CD4-positive, alpha-beta T cell treated with Interleukin-2 at 100 ng/mL for 4 hours (primary cell): Measurements from ENCODE around the gene SLC25A10.

Experiments
- DNase-seq: peaks from one replicate; pipeline ENCODE4 v3.0.0-alpha.2; 2020; ENCODE audit warnings: low spot score

The SLC25A10 gene, protein sequence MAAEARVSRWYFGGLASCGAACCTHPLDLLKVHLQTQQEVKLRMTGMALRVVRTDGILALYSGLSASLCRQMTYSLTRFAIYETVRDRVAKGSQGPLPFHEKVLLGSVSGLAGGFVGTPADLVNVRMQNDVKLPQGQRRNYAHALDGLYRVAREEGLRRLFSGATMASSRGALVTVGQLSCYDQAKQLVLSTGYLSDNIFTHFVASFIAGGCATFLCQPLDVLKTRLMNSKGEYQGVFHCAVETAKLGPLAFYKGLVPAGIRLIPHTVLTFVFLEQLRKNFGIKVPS

DNA sequence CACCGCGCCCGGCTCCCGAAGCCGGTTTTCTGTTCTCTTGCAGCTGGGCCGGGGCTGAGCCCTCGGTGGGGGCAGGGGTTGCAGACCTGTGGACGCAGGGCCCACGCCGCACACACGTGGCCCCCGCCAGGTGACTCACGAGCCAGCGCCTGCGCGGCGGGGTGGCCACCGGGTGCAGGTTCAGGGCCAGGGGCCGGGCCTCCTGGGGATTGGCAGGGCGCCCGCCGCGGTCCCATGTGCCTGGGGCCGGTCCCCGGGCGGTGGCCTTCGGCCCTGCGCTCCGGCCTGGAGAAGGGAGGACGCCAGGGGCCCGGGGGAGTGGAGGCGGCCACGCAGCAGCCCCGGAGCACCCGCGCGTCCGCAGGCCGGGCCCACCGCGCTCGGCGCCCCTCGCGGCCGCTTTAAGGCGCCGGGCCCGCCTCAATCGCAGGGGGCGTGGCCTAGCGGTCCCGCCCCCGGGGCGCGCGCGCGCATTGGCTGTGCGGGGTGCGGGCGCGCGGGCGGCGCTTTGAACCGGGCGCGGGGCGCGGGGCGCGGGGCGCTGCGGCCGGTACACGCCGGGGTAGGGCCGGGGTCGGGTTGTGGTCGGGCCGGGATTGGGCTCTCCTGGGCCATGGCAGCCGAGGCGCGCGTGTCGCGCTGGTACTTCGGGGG lies at the start of gene SLC25A10:
Gene SLC25A10, plus strand, starts transcription at position 471 of the 654 bp plus-strand sequence. Its CDS starts 143 bp downstream, at position 614.
- peak; percentile 77 for DNase-seq

DNA sequence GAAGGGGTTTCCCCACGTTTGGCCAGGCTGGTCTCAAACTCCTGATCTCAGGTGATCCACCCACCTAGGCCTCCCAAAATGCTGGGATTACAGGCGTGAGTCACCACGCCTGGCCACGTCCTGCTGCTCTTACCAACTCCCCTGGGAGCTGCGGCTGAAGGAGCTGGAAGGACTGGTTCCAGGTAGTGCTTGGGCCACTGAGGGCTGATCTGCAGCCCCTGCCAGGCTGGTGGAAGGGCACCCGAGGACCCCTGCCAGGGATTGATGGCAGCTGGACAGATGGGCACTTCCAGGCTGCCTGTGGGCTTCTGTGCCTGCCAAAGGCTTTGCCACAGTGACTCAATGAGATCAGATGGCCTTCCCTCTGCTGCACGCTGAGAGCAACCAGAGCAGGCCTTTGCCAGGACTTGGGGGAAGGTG lies 48.0 kb upstream of the SLC25A10 start:
- DNase-seq, result no peak

DNA sequence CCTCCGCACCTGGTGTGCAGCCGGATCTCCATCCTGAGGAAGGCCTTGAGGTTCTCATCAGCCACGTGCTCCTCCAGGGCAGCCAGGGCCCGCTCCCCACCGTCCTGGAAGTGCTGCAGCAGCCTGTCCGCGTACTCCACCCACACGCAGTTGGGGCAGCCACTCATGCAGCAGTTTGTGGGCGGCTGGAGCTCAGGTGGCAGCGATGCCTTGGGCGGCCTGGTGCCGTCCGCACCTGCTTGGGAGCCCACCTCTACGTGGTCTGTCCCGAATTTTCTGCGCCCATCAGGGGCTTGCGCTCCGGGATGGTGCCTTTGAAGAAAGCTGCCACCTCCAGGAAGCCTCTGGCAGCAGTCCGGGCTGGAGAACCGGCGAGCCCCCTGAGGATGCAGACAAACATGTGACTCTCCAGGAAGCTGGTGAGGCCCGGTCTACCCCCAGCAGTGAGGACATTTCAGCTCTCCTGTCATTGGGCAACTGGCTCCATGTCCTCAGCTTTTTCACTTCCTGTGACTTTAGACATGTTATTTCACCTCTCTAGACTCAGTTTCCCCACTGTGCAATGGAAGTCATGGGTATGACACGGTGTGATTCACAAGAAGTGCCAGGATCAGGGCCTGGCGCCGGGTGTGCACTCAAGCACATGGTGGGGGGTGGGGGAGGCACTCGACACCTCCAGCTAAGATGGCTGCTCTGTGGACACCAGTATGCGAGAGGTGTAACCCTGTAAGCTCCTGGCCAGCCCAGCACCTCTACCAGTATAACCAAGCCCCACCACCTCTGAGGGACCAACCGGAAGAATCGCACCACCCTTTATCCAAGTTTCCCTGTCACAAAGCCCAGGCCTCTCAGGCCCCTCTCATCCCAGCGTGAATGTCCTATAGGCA lies 46.6 kb upstream of the SLC25A10 start:
- peak; percentile 19 for DNase-seq

DNA sequence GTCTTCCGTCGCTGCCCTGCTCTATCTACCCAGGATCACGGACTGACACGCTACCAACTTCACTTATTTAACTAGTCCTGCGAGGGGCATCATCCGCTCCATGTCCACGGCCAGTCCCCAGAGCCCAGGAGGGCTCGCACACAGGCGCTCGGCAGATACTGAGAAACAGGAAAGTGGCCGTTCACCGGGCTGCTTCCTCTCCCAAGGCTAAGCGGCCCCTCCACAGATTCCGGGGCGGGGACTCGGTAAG lies 46.1 kb upstream of the SLC25A10 start:
- DNase-seq, result no peak

DNA sequence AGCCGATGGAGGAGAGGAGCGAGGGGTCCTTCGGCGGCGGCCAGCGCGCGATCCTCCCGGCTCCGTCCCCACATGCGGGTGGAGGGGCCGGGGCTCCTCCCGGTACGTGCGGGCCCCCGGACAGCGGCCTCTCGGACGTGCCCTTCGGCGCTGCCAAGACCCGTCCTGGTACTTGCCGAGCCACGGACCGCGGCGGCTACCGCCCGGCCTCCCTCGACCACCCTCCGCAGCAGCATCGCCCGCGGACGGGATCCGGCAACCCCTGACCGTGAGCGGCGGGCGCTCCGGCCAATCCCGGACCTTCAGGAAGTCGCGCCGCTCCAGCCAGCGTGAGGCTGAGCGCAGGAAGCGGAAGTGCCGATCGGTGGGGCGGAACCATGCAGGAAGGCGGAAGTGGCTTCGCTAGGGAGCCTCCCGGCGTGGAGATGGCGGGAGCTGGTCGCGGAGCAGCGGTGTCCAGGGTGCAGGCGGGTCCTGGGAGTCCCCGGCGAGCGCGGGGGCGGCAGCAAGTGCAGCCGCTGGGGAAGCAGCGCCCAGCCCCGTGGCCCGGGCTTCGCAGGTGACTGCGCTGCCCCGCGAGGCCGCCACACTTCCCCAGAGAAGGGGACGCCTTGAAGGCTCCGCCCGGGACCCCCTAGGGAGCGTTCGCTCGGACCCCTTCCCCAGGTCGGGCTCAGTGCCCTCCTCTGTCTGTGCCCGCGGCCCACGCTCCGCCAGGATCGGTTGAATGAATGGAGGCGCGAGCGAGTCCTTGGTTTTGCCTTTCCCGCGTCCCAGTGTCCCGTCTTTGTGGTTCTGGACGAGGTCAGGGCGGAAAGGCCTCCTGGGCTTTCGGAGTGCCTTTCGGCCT lies 45.5 kb upstream of the SLC25A10 start, which contains the start of the genes CCDC137 and OXLD1:
Gene CCDC137, plus strand, starts transcription at position 396 of the 850 bp plus-strand sequence. Its CDS starts 30 bp downstream, at position 426.
Gene OXLD1, minus strand, starts transcription at position 264 of the 850 bp plus-strand sequence. Its CDS starts 28 bp downstream, at position 236.
- DNase-seq, result peak; percentile 91

DNA sequence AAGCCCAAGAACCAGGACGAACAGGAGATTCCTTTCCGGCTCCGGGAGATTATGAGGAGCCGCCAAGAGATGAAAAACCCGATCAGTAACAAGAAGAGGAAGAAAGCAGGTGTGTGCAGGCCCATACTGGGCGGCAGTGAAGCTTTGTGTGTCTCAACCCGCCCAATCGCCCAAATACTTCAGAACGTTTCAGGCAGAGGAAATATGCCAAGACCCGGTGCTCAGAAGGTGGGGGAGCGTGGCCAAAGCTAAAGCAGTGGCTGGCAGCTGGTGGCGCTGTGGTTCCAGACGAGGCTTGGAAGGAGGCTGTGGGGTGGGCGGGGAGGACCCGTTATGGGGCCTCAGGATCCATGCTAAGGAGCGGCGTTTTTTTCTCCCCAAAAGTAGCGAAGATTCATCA lies 44.3 kb upstream of the SLC25A10 start:
- DNase-seq, result no peak

DNA sequence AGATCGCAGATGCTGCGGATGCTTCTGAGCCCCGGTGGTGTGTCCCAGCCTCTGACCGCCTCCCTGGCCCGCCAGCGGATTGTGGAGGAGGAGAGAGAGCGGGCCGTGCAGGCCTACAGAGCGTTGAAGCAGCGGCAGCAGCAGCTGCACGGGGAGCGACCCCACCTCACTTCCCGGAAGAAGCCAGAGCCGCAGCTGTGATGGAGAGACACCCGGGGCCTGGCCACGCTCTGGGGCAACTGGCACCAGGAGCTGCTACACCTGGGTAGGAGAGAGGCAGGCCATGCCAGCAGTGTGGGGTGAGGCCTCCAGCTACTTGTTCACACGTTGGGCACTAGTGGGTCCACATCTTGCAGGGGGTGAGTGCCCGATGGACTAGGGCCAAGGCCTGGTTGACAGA lies 39.6 kb upstream of the SLC25A10 start:
- DNase-seq, result no peak

DNA sequence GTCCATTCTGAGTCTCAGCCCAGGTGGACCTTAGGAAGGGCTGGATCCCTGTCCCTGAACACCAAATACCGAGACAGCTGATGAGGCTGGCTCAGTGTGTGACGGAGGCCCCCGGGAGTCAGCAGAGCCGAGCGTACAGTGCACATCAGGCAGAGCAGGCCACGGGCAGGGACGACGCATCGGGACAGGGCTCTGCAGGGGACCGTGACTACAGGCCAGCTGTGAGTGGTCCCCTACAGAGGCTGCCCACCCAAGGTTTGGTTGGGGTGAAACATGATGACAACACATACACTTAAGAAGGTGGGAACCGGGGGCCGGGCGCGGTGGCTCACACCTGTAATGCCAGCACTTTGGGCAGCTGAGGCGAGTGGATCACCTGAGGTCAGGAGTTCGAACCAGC lies 39.1 kb upstream of the SLC25A10 start:
- no peak for DNase-seq

DNA sequence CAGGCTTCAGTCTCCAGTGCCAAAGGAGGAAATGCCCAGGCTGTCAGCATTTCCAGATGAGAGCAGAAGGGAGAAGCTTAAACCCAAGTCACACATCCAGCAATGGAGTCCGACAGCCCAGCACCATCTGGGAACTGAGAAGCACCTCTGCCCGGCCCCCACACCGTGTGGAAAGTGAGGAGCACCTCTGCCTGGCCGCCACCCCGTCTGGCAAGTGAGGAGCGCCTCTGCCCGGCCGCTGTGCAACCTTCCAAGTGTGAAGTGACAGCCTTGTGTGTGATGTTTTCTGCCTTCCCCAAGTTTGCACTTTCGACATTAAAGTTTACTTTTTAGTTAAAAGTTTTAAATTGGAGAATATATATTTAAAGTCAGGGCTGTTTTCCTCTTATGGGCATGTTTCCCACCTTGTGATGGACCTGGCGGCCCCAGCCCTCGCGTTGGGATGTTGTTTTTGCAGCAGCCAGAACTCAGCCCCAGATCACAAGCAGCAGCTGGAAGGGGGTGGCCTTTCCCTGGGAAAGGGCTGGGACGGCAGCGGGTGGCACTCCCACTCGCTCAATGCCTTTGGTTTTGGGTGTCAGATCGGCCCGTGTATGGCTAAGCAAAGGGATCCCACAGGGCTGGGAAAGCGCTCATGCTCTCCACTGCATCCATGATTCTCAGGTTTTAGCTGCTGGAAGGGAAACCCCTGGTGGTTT lies 38.4 kb upstream of the SLC25A10 start:
- DNase-seq, result no peak

DNA sequence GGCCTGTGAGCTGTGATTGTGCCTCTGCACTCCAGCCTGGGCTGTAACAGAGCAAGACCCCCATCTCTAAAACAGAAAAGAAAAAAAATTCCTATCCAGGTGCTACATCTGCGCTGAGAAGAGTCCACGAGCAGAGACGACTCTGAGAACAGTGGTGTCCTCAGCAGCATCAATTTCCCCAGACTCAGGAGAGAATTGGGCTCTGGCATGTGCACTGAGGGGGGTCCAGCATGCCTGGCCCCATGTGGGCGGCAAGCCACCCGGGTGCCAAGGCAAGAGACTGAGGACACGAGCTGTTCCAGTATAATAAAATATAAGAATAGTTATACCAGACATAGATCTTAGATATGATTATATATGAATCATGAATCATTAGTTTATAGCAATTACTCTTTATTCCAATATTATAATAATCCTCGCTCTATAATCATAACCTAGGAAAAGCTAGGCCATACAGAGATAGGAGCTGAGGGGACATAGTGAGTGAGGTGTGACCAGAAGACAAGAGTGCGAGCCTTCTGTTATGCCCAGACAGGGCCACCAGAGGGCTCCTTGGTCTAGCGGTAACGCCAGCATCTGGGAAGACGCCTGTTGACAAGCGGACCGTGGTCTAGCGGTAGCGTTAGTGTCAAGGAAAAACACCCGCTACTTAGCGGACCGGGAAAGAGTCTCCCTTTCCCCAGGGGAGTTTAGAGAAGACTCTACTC lies 36.4 kb upstream of the SLC25A10 start:
- DNase-seq, result peak; percentile 43

DNA sequence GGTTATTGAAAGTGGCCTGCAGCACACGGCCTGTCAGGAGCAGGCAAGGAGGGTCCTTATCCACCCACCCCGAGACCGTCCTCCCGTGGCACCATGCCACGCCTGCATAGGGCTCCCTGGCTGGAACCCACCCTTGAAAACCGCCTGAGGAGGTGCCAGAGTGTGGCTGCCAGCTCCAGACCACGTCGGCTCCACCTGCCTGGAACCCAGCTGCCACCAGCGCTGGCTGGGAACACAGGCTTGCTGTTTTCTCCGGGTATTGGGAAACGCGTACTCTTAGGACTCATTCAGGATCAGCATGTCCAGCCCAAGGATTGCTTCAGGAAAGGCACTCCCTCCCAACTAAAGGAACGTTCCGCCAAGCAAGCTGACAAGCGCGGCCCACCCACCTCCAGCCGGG lies 35.2 kb upstream of the SLC25A10 start:
- no peak for DNase-seq

DNA sequence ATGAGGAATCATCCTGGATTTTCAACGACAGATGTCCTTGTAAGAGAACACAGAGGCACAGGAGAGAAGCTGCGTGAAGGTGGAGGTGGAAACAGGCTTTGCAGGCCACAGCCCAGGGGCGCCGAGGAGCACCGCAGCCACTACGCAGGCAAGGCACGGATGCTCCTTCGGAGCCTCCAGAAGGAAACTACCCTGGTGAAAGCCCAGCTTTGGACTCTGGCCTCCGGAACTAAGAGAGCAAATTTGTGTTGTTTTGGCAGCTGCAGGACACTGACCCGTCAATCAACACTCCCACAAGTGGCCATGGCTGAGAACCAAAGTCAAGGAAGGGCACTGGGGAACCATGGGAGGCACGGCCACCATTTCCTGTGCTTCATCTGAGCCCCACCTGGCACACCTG lies 31.9 kb upstream of the SLC25A10 start:
- no peak for DNase-seq

DNA sequence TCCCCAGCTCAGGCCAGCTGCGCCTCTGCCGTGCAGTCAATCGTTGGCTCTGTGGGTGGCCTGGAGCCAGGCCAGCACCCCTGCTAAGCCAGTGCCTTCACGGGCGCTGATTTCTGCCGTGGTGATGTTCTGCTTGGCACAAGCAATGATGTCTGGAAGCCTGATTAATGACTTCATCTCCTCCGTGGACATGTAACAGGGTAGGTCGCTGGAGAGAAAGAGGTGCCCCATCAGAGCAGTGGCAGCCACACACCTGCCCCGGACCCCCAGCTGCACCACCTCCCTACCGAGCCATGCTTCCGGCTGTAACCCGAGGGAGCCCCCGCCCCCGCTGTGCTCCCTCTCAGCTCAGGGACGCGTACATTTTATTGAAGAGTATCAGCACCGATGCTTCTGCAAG lies 30.4 kb upstream of the SLC25A10 start:
- DNase-seq, result no peak

DNA sequence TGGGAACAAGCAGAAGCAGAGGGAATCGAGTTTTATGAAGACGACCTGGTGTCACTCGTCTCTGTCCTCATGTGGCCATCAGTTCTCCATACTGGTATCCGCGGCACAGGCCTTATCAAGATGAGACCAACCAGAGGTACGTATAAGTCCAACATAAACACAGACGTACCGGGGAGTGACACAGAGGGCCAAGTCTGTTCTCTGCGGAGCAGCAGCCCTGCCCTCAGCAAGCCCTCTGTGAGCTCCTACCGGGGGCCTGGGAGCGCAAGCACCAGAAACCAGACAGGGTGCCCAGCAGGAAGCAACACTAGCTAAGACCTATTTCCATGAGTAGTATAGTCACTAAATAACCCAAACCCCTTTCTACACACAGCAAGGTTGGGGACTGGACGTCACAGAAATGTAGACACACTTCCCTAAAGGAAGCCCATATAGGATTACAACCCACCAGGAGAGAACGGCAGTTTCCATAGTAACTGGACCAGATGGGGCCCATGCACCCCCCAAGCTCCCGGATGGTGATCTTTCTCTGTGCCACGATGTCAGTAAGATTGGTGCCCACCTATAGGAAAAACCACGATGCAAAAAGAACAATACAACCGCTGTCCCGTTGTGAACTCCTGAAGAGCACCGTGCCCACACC lies 29.4 kb upstream of the SLC25A10 start:
- DNase-seq, result no peak

DNA sequence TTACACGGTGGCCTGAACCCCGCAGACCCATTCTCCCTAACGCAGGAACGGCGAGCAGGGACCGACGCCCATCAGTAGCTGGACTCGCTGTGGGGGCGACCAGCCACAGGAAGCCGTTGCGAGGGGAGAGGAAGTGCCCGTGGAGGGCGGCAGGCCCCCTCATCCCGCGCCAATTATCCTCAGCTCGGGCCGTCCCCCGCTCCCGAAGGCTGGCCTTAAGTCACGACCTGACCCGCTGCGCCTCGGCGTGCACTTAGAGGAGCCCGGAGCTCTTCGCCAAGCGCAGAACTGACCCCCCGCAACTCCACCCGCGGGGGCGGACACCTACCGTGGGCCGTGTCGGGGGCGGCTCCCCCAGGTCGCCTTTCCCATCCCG lies 28.9 kb upstream of the SLC25A10 start:
- no peak for DNase-seq

DNA sequence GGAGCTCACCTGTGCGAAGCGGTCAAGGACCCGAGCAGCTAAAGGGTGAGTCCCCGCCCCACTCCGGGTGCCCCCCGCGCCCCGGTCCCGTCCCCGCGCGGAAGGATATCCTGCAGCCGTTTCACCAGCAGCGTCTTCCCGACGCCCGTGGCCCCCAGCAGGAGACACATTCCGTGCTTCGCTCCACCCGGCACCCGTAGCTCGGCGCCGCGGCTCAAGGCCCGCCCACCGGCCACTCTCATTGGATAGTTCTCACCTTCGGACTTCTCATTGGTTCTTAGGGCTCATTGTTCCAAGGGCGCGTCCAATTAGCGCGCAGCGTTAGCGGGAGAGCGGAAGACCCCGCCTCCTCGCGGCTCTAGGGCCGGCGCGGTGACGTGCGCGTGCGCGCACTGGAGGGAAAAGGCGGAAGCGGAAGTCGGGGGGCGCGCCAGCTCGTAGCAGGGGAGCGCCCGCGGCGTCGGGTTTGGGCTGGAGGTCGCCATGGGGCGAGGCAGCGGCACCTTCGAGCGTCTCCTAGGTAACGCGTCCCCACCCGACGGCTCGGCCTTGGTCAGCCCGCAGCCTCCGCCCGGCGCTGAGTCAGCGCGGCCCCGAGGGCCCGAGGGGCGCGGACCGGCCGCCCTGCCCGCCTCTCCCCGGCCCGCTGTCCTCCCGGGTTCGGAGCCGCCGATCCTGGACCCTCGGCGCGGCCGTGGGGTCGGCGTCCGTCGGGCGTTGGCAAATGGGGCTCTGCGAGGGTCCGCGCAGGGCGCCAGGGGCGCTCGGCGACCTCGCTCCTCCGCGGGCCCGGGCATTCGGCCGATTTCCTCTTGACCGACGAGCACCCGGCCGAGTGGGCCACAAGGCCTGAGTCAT lies 28.3 kb upstream of the SLC25A10 start, which contains the start of the genes ARL16 and HGS:
Gene ARL16, minus strand, starts transcription at position 214 of the 858 bp plus-strand sequence. Its CDS starts 44 bp downstream, at position 170.
Gene HGS, plus strand, starts transcription at position 428 of the 858 bp plus-strand sequence. Its CDS starts 56 bp downstream, at position 484.
- peak; percentile 98 for DNase-seq

DNA sequence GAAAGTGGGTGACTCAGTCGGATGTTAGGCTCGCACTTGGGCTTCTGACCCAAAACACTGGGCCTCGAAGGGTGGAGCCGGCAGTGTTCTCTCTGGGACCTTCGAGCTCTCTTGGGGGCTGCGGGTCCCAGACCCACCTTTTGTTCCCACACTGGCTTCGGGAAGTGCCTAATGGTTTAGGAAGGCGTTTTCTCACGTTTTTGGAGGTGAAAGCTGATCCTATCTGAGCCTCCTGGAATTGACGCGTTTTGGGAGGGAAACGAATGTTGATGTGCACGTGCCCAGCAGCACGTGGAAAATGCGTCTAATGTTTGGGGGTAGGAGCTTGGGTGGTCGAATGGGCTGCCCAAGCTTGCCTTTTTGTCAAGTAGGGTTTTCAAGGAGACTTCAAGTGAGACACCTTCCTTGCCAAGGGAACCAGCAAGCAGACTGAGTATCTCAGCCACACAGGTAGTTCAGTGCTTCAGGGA lies 27.6 kb upstream of the SLC25A10 start:
- DNase-seq, result peak; percentile 36

DNA sequence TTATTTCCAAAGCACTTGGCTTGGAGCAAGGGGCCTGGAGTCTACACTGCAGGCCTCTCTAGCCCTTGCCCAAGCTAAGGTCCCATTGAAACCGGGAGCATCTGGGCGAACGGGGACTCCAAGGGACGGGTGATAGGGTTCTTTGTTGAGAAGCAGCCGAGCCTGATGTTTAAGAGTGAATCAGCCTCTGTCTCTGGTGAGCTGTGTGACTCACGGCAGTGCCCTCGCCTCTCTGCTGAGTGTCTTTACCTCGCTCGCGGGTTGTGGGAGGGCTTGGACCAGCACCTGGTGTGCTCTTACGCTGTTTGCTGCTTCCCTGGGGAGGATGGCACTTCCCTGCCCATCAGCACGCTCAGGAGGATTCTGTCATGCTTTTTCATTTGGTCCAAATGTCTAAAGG lies 27.0 kb upstream of the SLC25A10 start:
- peak; percentile 34 for DNase-seq

DNA sequence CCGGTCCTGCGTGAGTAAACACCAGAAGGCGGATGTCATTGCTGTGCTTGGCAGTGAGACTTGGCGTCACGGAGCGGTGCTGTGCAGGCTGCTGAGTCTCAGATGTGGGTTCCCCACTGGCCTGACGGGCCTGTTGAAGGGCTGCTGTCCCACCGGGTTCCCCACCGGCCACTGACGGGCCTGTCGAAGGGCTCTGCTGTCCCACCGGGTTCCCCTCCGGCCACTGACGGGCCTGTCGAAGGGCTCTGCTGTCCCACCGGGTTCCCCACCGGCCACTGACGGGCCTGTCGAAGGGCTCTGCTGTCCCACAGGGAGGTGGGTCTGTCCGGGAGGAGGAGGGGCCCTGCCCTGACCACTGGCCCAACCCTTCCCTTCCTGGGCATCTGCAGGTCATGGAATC lies 25.5 kb upstream of the SLC25A10 start:
- DNase-seq, result no peak
